Measurements from ENCODE around the gene MMD2. TPM values are rescaled to one million over a fixed set of nuclear protein-coding genes. Genes with fewer than 3 reads are reported as not detected.
"Not testable (repeated sequence)": the region's sequence is repeated elsewhere in the genome, so short reads cannot be mapped to it uniquely, and the experiment has no call there.

The MMD2 gene
- total RNA-seq, 2 donors from 2014 or later = not detected

GRCh38 chr7:4904346-4904745 lies 54.6 kb downstream of the MMD2 start:
- no peaks in the 10 kb centered on the region for H3K9me3 Mint-ChIP-seq
- H3K27me3 Mint-ChIP-seq = peaks cover 0 to 5% of the 10 kb centered on the region in 2 donors
- no peak overlapping the region for H3K27ac Mint-ChIP-seq
- H3K36me3 Mint-ChIP-seq = no peaks in the 10 kb centered on the region
- H3K4me1 Mint-ChIP-seq (ENCODE audit: low read depth in 2 of 2) = no peaks in the 10 kb centered on the region
- ATAC-seq = no peak
- no peak overlapping the region for H3K4me3 Mint-ChIP-seq
- DNase-seq (ENCODE audit: low spot score) = no peak

DNA sequence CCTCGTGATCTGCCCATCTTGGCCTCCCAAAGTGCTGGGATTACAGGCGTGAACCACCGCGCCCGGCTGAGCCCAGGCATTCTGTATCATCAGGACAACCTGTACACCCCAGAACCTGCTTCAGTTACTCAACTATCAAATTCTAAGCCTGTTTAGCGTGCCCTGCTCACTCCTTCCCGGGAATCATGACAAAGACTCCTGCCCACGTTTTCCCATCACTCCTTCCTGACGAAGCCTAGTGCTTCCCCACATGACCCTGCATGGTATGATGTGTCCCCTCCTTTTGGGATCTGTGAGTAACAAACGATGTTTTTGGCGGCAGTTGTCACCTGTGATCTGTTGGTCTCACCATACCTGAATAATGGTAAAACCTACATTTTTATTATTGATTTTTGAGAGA lies 63.2 kb downstream of the MMD2 start:
- Mint-ChIP-seq H3K27me3 (peaks cover 9 to 16% of the 10 kb centered on the region in 2 donors), H3K36me3 (no peaks in the 10 kb centered on the region), H3K4me3 (no peak overlapping the region), H3K9me3 (no peaks in the 10 kb centered on the region), H3K27ac (no peak overlapping the region), H3K4me1 (ENCODE audit: low read depth in 2 of 2) (no peaks in the 10 kb centered on the region)
- ATAC-seq = no peak
- DNase-seq (ENCODE audit: low spot score) = no peak

GRCh38 chr7:4894482-4894881 lies 64.5 kb downstream of the MMD2 start:
- Mint-ChIP-seq H3K4me3 (no peak overlapping the region), H3K27ac (no peak overlapping the region), H3K27me3 (peaks cover 11 to 16% of the 10 kb centered on the region in 2 donors), H3K36me3 (no peaks in the 10 kb centered on the region), H3K4me1 (ENCODE audit: low read depth in 2 of 2) (no peaks in the 10 kb centered on the region), H3K9me3 (no peaks in the 10 kb centered on the region)
- ATAC-seq (no peak), DNase-seq (ENCODE audit: low spot score) (no peak)

DNA sequence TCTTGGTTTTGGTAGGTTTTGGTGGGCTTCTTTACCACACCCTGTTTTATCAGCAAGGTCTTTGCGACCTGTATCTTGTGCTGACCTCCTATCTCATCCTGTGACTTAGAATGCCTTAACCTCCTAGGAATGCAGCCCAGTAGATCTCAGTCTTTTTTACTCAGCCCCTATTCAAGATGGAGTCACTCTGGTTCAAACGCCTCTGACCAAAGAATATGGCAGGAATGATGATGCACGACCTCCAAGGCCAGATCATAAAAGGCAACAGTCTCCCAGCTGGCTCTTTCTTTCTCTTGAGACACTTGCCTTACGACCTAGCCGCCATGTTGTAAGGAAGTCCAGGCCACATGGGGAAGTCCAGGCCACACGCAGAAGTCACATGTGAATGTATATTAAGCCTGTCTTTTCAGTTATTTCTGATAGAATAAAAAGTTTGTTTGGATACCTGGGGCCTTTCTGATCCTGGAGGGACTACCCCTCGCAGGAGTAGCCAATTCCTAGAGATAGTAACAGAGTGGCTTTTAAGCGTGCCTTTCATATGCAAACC lies 65.0 kb downstream of the MMD2 start:
- no peaks in the 10 kb centered on the region for H3K9me3 Mint-ChIP-seq
- H3K4me1 Mint-ChIP-seq (ENCODE audit: low read depth in 2 of 2) = no peaks in the 10 kb centered on the region
- no peaks in the 10 kb centered on the region for H3K36me3 Mint-ChIP-seq
- H3K4me3 Mint-ChIP-seq = no peak overlapping the region
- ATAC-seq (no peak), DNase-seq (ENCODE audit: low spot score) (no peak)
- H3K27ac Mint-ChIP-seq = no peak overlapping the region
- H3K27me3 Mint-ChIP-seq = peaks cover 11 to 16% of the 10 kb centered on the region in 2 donors

DNA sequence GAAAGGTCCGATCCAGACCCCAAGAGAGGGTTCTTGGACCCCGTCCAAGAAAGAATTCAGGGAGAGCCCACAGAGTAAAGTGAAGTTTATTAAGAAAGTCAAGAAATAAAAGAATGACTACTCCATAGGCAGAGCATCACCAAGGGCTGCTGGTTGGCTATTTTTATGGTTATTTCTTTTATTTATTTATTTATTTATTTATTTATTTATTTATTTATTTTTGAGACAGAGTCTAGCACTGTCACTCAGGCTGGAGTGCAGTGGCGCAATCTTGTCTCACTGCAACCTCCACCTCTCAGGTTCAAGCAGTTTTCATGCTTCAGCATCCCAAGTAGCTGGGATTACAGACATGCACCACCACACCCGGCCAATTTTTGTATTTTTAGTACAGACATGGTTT lies 65.8 kb downstream of the MMD2 start:
- not testable (repeated sequence) for H3K4me3 Mint-ChIP-seq; DNase-seq (ENCODE audit: low spot score); H3K9me3 Mint-ChIP-seq; H3K4me1 Mint-ChIP-seq (ENCODE audit: low read depth in 2 of 2); ATAC-seq; H3K27ac Mint-ChIP-seq; H3K36me3 Mint-ChIP-seq
- peaks cover 10 to 12% of the 10 kb centered on the region in 2 donors for H3K27me3 Mint-ChIP-seq

DNA sequence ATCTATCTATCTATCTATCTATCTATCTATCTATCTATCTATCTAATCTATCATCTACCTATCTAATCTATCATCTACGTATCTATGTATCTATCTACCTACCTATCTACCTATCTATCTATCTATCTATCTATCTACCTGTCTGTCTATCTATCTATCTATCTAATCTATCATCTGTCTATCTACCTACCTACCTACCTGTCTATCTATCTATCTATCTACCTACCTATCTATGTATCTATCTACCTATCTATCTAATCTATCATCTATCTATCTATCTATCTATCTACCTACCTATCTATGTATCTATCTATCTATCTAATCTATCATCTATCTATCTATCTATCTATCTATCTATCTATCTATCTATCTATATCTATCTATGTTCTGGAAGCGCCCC lies 67.5 kb downstream of the MMD2 start:
- not testable (repeated sequence) for DNase-seq (ENCODE audit: low spot score); H3K4me1 Mint-ChIP-seq (ENCODE audit: low read depth in 2 of 2); H3K27me3 Mint-ChIP-seq; H3K36me3 Mint-ChIP-seq; H3K9me3 Mint-ChIP-seq; H3K27ac Mint-ChIP-seq; ATAC-seq; H3K4me3 Mint-ChIP-seq

- ATAC-seq = no peak
- no peak for DNase-seq (ENCODE audit: low spot score)
- Mint-ChIP-seq H3K4me3 (no peak overlapping the region), H3K27me3 (peaks cover 6 to 9% of the 10 kb centered on the region in 2 donors), H3K27ac (no peak overlapping the region), H3K4me1 (ENCODE audit: low read depth in 2 of 2) (no peaks in the 10 kb centered on the region), H3K9me3 (no peaks in the 10 kb centered on the region), H3K36me3 (no peaks in the 10 kb centered on the region)
Measured at GRCh38 chr7:4889682-4890081, 69.3 kb downstream of the MMD2 start.

GRCh38 chr7:4888161-4888560 lies 70.8 kb downstream of the MMD2 start:
- Mint-ChIP-seq H3K27ac (no peak overlapping the region), H3K4me1 (ENCODE audit: low read depth in 2 of 2) (no peaks in the 10 kb centered on the region), H3K27me3 (peaks cover 6 to 9% of the 10 kb centered on the region in 2 donors), H3K4me3 (no peak overlapping the region), H3K36me3 (no peaks in the 10 kb centered on the region), H3K9me3 (no peaks in the 10 kb centered on the region)
- ATAC-seq (no peak), DNase-seq (ENCODE audit: low spot score) (no peak)

DNA sequence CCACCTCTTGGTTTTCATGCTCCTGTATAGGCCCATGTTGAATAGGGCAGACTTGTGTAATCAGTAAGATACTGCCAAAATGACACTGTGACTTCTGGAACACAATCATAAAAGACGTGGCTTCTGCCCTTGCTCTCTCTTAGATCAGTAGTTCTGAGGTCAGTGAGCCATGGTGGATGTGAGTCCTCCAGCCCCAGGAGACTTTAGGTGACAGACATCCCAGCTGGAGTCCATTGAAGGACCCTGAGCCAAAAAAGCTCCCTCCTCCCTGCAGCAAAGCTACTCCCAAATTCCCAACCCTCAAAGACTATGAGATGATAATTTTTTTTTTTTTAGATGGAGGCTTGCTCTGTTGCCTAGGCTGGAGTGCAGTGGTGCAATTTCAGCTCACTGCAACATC lies 72.3 kb downstream of the MMD2 start:
- H3K9me3 Mint-ChIP-seq = no peaks in the 10 kb centered on the region
- H3K4me3 Mint-ChIP-seq = no peak overlapping the region
- DNase-seq (ENCODE audit: low spot score) (no peak), ATAC-seq (no peak)
- no peak overlapping the region for H3K27ac Mint-ChIP-seq
- H3K4me1 Mint-ChIP-seq (ENCODE audit: low read depth in 2 of 2) = peaks cover 8 to 9% of the 10 kb centered on the region in 2 donors
- H3K27me3 Mint-ChIP-seq = peaks cover 16 to 17% of the 10 kb centered on the region in 2 donors
- H3K36me3 Mint-ChIP-seq = no peaks in the 10 kb centered on the region

DNA sequence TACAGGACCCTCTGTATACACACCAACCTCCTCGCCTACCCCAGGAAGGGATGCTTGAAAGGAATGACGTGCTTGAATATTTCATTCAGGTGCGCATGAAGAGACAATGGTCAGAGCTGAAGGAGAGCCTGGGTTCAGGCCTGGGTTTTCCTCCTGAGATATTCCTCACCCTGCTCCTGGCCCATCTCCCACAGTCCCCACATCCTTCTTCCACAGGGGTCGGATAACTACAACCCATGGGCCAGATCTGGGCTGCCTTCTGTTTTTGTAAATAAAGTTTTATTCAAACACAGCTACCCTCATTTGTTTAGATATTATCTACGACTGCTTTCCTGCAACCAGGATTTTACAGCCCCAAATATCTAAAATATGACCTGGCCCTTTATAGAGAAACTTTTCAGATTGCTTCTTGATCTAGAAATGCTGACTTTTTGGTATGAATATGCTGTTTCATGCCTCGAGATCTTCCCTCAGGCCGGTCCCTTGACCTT lies 73.6 kb downstream of the MMD2 start:
- H3K4me3 Mint-ChIP-seq = no peak overlapping the region
- peaks cover 8 to 9% of the 10 kb centered on the region in 2 donors for H3K4me1 Mint-ChIP-seq (ENCODE audit: low read depth in 2 of 2)
- no peak for DNase-seq (ENCODE audit: low spot score)
- no peak for ATAC-seq
- H3K27me3 Mint-ChIP-seq = peaks cover 10 to 17% of the 10 kb centered on the region in 2 donors
- H3K36me3 Mint-ChIP-seq = no peaks in the 10 kb centered on the region
- no peak overlapping the region for H3K27ac Mint-ChIP-seq
- H3K9me3 Mint-ChIP-seq = no peaks in the 10 kb centered on the region

DNA sequence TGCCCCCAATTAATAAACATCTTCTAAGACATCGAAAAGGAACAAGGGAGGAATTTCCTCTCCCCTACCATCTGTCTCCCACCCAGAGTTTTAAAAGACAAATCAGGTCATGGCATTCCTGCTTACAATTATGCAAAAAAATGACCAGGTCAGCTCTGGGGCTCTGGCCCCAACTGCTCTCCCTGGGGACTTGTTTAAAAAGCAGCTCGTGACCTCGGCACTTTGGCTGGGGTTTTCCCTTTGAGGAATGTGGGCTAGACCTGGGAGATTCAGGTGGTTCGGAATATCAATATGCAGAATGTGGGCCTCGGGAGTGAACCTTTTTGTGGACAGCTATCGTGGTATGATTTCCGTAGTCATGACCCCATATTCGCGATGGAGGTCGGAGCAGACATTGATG lies 74.8 kb downstream of the MMD2 start:
- DNase-seq (ENCODE audit: low spot score) (no peak), ATAC-seq (no peak)
- H3K27ac Mint-ChIP-seq = no peak overlapping the region
- no peak overlapping the region for H3K4me3 Mint-ChIP-seq
- peaks cover 8 to 9% of the 10 kb centered on the region in 2 donors for H3K4me1 Mint-ChIP-seq (ENCODE audit: low read depth in 2 of 2)
- no peaks in the 10 kb centered on the region for H3K9me3 Mint-ChIP-seq
- H3K27me3 Mint-ChIP-seq = peaks cover 10 to 16% of the 10 kb centered on the region in 2 donors
- H3K36me3 Mint-ChIP-seq = no peaks in the 10 kb centered on the region

DNA sequence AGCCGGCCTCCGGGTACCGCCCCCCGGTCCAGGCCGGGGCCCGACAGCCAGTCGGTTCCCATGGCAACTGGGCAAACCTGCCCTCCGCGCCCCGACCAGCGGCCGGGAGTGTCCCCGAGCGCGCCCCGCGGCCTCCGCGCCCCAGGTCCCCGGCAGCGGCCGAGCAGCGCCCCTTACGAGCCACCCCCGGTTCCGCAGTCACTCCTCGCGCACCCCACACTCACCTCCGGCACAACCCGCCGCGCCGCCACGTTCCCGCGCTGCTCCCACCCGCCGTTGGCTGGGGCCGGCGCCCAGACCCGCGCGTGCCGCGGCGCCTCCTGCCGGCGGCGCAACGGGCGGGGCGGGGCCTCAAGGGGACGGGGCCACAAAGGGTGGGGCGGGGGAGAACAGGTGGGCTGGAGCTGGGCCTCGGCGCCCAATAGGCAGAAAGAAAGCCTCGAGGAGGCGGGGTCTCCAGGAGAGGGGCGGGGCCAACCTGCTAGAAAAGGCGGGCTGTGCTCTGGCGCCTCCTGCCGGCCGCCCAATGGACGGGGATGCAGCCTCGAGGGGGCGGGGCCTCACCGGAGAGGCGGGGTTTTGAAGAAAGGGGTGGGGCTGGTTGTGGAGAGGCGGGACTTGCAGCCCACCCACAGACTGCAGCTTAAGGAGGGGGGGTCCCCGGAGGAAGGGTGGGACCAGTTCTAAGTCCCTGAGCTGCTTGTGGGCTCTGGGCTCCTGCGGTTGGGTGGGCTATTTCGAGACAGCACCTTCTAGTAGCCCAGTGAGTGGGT lies 75.4 kb downstream of the MMD2 start, which contains the start of gene RADIL:
Gene RADIL (minus strand): TSS at position 345 of the 773 bp plus-strand sequence. CDS start 5,577 bp downstream, outside the sequence.
- Mint-ChIP-seq H3K9me3 (no peaks in the 10 kb centered on the region), H3K27ac (no peak within 1 kb of the TSS), H3K4me3 (peak within 1 kb of the TSS; percentile 59), H3K36me3 (no peaks in the 10 kb centered on the region), H3K4me1 (ENCODE audit: low read depth in 2 of 2) (peaks cover 8 to 9% of the 10 kb centered on the region in 2 donors), H3K27me3 (peaks cover 10 to 16% of the 10 kb centered on the region in 2 donors)
- DNase-seq (ENCODE audit: low spot score) (peak; percentile 92), ATAC-seq (peak; percentile 99 to 100)

GRCh38 chr7:4883033-4883371 lies 76.0 kb downstream of the MMD2 start:
- H3K36me3 Mint-ChIP-seq = no peaks in the 10 kb centered on the region
- ATAC-seq (no peak), DNase-seq (ENCODE audit: low spot score) (no peak)
- H3K27me3 Mint-ChIP-seq = peaks cover 10 to 16% of the 10 kb centered on the region in 2 donors
- no peaks in the 10 kb centered on the region for H3K9me3 Mint-ChIP-seq
- peak overlapping the region; percentile 59 for H3K4me3 Mint-ChIP-seq
- peaks cover 8 to 9% of the 10 kb centered on the region in 2 donors for H3K4me1 Mint-ChIP-seq (ENCODE audit: low read depth in 2 of 2)
- no peak overlapping the region for H3K27ac Mint-ChIP-seq

GRCh38 chr7:4882169-4883032 lies 76.6 kb downstream of the MMD2 start:
- Mint-ChIP-seq H3K27me3 (peaks cover 10 to 16% of the 10 kb centered on the region in 2 donors), H3K9me3 (no peaks in the 10 kb centered on the region), H3K36me3 (no peaks in the 10 kb centered on the region), H3K27ac (no peak overlapping the region), H3K4me1 (ENCODE audit: low read depth in 2 of 2) (peaks cover 8 to 9% of the 10 kb centered on the region in 2 donors), H3K4me3 (peak overlapping the region; percentile 59)
- DNase-seq (ENCODE audit: low spot score) (no peak), ATAC-seq (no peak)
